AG04449 (cell line): ENCODE data around the gene MXRA7.
"Not testable (repeated sequence)": the region's sequence is repeated elsewhere in the genome, so short reads cannot be mapped to it uniquely, and the experiment has no call there.

Experiments
- CTCF ChIA-PET: fragments of 350-600 bp; formaldehyde crosslinking; extraction: SDS; loops from one replicate; lab custom pipeline; 2021; ENCODE audit warnings: antibody characterized with exemption; lab: Yijun Ruan, JAX
- POLR2A ChIA-PET: fragments of 400-600, 350-600 bp; formaldehyde crosslinking; extraction: SDS; loops from one replicate; lab custom pipeline; 2020; ENCODE audit warnings: antibody characterized with exemption, inconsistent platforms; lab: Yijun Ruan, JAX
- DNase-seq: peaks from one replicate; pipeline ENCODE4 v3.0.0-alpha.2; 2010; ENCODE audit warnings: low read depth, low spot score
- H3K4me3 ChIP-seq: 2 replicates; pipeline ENCODE4 v1.5.1; 2011; ENCODE audit warnings: low read depth, mild to moderate bottlenecking, control low read depth, low read length
- TF ChIP-seq, protein P1 (sequence below): IDR thresholded peaks from one replicate; pipeline ENCODE4 v1.5.1; 2011; ENCODE audit warnings: mild to moderate bottlenecking, moderate library complexity, low read length, control low read depth, inconsistent platforms; ENCODE audit not compliant: insufficient read depth; ENCODE audit errors: missing control alignments

The MXRA7 gene

DNA sequence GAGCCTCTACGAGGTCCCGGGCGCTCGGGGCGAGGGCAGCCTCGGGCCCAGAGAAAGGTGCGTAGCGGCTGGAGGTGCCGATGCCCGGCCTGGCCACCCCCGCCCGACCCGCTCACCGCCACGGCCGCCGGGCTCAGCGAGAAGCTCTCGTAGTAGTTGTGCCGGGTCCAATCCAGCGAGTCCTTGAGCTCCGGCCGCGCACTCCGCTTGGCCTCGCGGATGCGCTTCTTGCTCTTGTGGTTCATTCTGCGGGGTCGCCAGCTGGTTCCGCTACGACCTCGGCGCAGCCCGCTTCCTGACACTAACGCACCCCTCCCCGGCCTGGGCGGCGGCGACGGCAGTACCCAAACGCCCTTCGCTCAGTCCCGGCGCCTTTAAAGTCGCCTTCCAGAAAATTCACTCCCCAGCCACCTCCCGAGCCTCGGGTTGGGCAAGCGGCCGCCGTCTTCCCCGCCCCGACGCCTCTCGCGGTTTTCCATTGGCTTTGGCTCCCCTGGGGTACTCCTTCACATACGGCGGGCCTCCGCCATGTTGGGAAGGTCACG is 15.5 kb upstream of the MXRA7 start, which contains the start of gene JMJD6:
TSS of gene JMJD6 (minus strand) at position 376 of the 545 bp plus-strand sequence. CDS start at position 245, 131 bp downstream.
- peak; percentile 75 for DNase-seq
- H3K4me3 ChIP-seq: peak within 1 kb of the TSS; percentile 91
- TF ChIP-seq, protein P1, sequence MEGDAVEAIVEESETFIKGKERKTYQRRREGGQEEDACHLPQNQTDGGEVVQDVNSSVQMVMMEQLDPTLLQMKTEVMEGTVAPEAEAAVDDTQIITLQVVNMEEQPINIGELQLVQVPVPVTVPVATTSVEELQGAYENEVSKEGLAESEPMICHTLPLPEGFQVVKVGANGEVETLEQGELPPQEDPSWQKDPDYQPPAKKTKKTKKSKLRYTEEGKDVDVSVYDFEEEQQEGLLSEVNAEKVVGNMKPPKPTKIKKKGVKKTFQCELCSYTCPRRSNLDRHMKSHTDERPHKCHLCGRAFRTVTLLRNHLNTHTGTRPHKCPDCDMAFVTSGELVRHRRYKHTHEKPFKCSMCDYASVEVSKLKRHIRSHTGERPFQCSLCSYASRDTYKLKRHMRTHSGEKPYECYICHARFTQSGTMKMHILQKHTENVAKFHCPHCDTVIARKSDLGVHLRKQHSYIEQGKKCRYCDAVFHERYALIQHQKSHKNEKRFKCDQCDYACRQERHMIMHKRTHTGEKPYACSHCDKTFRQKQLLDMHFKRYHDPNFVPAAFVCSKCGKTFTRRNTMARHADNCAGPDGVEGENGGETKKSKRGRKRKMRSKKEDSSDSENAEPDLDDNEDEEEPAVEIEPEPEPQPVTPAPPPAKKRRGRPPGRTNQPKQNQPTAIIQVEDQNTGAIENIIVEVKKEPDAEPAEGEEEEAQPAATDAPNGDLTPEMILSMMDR: no peak
- ChIA-PET CTCF (interaction anchor here (2.9 to 6.5 kb wide), 2 partner anchors 11 to 168 kb away, joined by 10 to 74 read pairs; no protein-coding TSS in a partner anchor), POLR2A (interaction anchor here (0.9 to 2.7 kb wide), 5 partner anchors 9 to 46 kb away, joined by 4 to 28 read pairs (median 5); partner anchors contain the start of gene MFSD11)

GRCh38 chr17:76725580-76726230 is 14.9 kb upstream of the MXRA7 start:
- ChIA-PET POLR2A (interaction anchor here (0.6 to 2.7 kb wide), 7 partner anchors 9 to 460 kb away, joined by 3 to 28 read pairs (median 4); partner anchors contain the start of gene MFSD11), CTCF (interaction anchor here (1.2 to 6.5 kb wide), 4 partner anchors 8 to 341 kb away, joined by 3 to 74 read pairs (median 8); no protein-coding TSS in a partner anchor)
- no peak for DNase-seq
- peak overlapping the region; percentile 91 for H3K4me3 ChIP-seq
- TF ChIP-seq, protein P1: no peak

DNA sequence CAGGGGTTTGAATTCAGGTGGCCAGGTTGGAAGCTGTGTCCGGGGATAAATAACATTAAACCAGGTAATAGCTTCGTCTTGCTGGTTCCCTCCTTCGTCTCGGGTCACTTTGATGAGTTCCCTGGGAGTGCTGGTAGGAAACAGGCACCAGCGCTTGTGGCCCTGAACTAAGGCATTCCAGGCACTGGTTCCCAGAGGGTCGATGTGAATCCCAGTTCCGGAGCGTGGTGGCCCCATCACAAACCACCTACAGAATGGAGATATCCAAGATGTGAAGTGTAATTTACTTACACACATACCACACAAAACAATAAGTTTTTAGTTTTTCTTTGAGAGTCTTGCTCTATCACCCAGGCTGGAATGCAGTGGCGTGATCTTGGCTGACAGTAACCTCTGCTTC is 13.0 kb upstream of the MXRA7 start:
- TF ChIP-seq, protein P1: no peak
- POLR2A ChIA-PET: no interaction called here
- no peak for DNase-seq
- CTCF ChIA-PET: interaction anchor here (1.7 to 6.5 kb wide), 2 partner anchors 8 to 10 kb away, joined by 5 to 74 read pairs; no protein-coding TSS in a partner anchor
- no peak overlapping the region for H3K4me3 ChIP-seq

DNA sequence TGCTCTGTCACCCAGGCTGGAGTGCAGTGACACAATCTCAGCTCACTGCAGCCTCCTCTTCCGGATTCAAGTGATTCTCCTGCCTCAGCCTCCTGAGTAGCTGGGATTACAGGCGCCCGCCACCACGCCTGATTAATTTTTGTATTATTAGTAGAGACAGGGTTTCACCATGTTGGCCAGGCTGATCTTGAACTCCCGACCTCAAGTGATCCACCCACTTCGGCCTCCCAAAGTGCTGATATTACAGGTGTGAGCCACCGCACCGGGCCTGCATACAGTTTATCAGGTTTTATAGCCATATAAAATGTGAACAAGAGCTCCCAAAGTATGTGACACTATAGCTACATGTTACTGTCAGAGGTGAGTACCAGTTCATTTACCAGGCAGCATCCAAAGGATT is 12.2 kb upstream of the MXRA7 start:
- DNase-seq, H3K4me3 ChIP-seq, POLR2A ChIA-PET: not testable (repeated sequence)
- CTCF ChIA-PET: interaction anchor here (6.5 kb wide), 1 partner anchor 7 kb away, joined by 74 read pairs; no protein-coding TSS in a partner anchor

DNA sequence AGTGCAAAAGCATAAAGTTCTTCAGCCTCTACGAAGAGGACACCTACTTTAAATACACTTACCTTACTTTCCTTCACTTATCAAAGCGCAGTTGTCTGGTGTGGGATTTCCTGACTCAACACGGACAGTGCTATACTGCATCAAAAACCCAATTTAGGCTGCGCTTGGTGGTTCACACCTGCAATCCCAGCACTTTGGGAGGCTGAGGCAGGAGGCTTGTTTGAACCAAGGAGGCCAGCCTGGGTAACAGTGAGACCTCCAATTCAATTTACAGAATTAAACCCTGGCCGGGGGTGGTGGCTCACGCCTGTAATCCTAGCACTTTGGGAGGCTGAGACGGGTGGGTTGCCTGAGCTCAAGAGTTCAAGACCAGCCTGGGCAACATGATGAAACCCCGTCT is 11.5 kb upstream of the MXRA7 start:
- ChIA-PET CTCF (interaction anchor here (1.6 to 6.5 kb wide), 2 partner anchors 7 to 165 kb away, joined by 6 to 74 read pairs; no protein-coding TSS in a partner anchor), POLR2A (no interaction called here)
- DNase-seq: no peak
- TF ChIP-seq, protein P1: no peak
- no peak overlapping the region for H3K4me3 ChIP-seq

DNA sequence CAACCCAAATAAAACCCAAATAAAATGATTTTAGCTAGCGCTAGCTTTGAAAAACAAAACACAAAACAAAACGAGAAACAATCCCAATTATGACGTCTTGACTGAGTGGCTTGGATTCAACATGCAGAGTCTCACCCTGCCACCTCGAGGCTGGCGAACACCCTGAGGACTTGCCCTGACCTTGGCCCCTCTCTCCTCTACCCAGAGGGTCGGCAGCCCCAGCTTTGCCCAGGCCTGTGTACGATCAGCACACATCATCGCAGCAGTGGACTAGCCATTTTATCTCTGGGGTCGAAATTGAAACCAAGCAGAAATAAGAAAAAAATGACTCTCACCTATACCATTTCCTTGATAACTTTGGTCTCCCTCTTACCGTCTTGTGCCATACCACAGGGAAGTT is 10.7 kb upstream of the MXRA7 start:
- DNase-seq: no peak
- CTCF ChIA-PET: interaction anchor here (1.6 kb wide), 1 partner anchor 164 kb away, joined by 6 read pairs; no protein-coding TSS in a partner anchor
- POLR2A ChIA-PET: no interaction called here
- no peak overlapping the region for H3K4me3 ChIP-seq
- TF ChIP-seq, protein P1: no peak
